ENCODE measurements around the gene TMEM204.

DNA sequence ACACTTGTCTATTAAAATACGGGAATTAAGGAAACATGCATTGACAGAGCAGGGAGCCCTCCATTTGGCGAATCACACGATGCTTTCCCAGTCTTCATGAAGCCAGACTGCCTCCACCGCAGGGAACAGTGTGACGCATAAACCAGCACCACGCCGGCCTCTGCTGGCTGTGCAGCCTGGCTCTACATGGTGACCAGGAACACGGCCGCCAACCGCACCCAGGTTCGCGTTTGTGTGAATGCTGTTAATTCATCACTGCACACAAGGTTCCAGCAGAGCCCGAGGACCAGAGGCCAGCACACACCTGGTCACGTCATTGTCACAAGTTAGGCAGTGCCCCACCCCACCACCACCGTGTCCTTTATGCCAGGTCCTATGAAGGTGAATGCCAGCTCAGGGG, 26.7 kb downstream of the TMEM204 start:
- TF ChIP-seq ZNF561 (tag by site-specific recombination; IDR thresholded peaks at IDR 0.05; ENCODE audit: borderline replicate concordance): no peak
- TF ChIP-seq, protein P1, sequence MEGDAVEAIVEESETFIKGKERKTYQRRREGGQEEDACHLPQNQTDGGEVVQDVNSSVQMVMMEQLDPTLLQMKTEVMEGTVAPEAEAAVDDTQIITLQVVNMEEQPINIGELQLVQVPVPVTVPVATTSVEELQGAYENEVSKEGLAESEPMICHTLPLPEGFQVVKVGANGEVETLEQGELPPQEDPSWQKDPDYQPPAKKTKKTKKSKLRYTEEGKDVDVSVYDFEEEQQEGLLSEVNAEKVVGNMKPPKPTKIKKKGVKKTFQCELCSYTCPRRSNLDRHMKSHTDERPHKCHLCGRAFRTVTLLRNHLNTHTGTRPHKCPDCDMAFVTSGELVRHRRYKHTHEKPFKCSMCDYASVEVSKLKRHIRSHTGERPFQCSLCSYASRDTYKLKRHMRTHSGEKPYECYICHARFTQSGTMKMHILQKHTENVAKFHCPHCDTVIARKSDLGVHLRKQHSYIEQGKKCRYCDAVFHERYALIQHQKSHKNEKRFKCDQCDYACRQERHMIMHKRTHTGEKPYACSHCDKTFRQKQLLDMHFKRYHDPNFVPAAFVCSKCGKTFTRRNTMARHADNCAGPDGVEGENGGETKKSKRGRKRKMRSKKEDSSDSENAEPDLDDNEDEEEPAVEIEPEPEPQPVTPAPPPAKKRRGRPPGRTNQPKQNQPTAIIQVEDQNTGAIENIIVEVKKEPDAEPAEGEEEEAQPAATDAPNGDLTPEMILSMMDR (tag by site-specific recombination; IDR thresholded peaks at IDR 0.05): no peak
- TF ChIP-seq, protein P2, sequence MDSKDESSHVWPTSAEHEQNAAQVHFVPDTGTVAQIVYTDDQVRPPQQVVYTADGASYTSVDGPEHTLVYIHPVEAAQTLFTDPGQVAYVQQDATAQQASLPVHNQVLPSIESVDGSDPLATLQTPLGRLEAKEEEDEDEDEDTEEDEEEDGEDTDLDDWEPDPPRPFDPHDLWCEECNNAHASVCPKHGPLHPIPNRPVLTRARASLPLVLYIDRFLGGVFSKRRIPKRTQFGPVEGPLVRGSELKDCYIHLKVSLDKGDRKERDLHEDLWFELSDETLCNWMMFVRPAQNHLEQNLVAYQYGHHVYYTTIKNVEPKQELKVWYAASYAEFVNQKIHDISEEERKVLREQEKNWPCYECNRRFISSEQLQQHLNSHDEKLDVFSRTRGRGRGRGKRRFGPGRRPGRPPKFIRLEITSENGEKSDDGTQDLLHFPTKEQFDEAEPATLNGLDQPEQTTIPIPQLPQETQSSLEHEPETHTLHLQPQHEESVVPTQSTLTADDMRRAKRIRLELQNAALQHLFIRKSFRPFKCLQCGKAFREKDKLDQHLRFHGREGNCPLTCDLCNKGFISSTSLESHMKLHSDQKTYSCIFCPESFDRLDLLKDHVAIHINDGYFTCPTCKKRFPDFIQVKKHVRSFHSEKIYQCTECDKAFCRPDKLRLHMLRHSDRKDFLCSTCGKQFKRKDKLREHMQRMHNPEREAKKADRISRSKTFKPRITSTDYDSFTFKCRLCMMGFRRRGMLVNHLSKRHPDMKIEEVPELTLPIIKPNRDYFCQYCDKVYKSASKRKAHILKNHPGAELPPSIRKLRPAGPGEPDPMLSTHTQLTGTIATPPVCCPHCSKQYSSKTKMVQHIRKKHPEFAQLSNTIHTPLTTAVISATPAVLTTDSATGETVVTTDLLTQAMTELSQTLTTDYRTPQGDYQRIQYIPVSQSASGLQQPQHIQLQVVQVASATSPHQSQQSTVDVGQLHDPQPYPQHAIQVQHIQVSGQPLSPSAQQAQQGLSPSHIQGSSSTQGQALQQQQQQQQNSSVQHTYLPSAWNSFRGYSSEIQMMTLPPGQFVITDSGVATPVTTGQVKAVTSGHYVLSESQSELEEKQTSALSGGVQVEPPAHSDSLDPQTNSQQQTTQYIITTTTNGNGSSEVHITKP (tag by site-specific recombination; IDR thresholded peaks at IDR 0.05): no peak
- no peak for TF ChIP-seq ZNF747 (tag by site-specific recombination; IDR thresholded peaks at IDR 0.05)
- TF ChIP-seq ZNF549 (tag by site-specific recombination; IDR thresholded peaks at IDR 0.05): no peak
